ENCODE results near the gene APH1B. TPM values are rescaled to one million over a fixed set of nuclear protein-coding genes. Genes with fewer than 3 reads are reported as not detected.

The APH1B gene
- total and polyA plus RNA-seq, 8 donors, result 24.0 to 32.2 (median 29.4) TPM

- ATAC-seq (peak; percentile 38), DNase-seq (no peak)
- H3K27me3 ChIP-seq, result no peaks in the 10 kb centered on the region
- intact Hi-C loops (cut with DNase I), result no loop called here
- H3K9me3 ChIP-seq, result no peaks in the 10 kb centered on the region
- H3K27ac ChIP-seq, result peak overlapping the region in 1 of 2 donors; percentile 49
- H3K36me3 ChIP-seq, result peaks cover 0 to 74% of the 10 kb centered on the region in 2 donors
- H3K4me3 ChIP-seq, result no peak overlapping the region
- no peak for TF ChIP-seq CTCF (IDR thresholded peaks at IDR 0.05)
- peaks cover 0 to 7% of the 10 kb centered on the region in 2 donors for H3K4me1 ChIP-seq
Measured at GRCh38 chr15:63256433-63257274, 20.8 kb upstream of the APH1B start.

DNA sequence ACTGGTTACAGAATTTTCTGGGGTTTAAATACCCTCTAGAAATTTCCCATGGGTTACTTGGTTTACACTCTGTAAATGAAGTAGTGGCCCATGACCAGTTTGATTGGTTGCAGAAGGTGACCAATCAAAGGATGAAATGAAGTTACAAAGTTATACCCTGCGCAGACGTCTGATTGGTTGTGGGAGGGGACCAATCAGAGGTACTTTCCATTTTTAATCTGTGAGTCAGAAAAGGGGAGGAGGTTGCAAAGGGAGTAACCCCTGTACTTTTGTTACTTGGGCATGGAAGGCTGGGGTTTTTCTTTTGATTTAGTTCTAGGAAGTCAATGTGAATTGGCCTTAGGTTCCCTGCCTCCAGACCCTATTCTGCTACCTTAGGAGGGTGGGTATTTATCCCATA lies 18.7 kb upstream of the APH1B start:
- no peak for DNase-seq
- Histone ChIP-seq H3K4me3 (no peak overlapping the region), H3K27ac (no peak overlapping the region), H3K36me3 (peaks cover 0 to 81% of the 10 kb centered on the region in 2 donors), H3K9me3 (no peaks in the 10 kb centered on the region), H3K4me1 (peaks cover 0 to 7% of the 10 kb centered on the region in 2 donors), H3K27me3 (no peaks in the 10 kb centered on the region)
- no peak for ATAC-seq
- intact Hi-C loops (cut with DNase I), result no loop called here
- TF ChIP-seq CTCF (IDR thresholded peaks at IDR 0.05), result no peak

GRCh38 chr15:63260791-63261190 lies 16.6 kb upstream of the APH1B start:
- peaks cover 0 to 7% of the 10 kb centered on the region in 2 donors for H3K4me1 ChIP-seq
- H3K27me3 ChIP-seq, result no peaks in the 10 kb centered on the region
- H3K27ac ChIP-seq, result no peak overlapping the region
- H3K4me3 ChIP-seq, result no peak overlapping the region
- ATAC-seq, result no peak
- peaks cover 0 to 94% of the 10 kb centered on the region in 2 donors for H3K36me3 ChIP-seq
- H3K9me3 ChIP-seq, result no peaks in the 10 kb centered on the region
- TF ChIP-seq CTCF (IDR thresholded peaks at IDR 0.05), result no peak
- intact Hi-C loops (cut with DNase I), result no loop called here
- no peak for DNase-seq

GRCh38 chr15:63261311-63261710 lies 16.1 kb upstream of the APH1B start:
- DNase-seq (no peak), ATAC-seq (no peak)
- H3K27ac ChIP-seq, result no peak overlapping the region
- peaks cover 0 to 6% of the 10 kb centered on the region in 2 donors for H3K4me1 ChIP-seq
- intact Hi-C loops (cut with DNase I), result no loop called here
- no peaks in the 10 kb centered on the region for H3K9me3 ChIP-seq
- H3K4me3 ChIP-seq, result no peak overlapping the region
- peaks cover 0 to 96% of the 10 kb centered on the region in 2 donors for H3K36me3 ChIP-seq
- TF ChIP-seq CTCF (IDR thresholded peaks at IDR 0.05), result no peak
- H3K27me3 ChIP-seq, result no peaks in the 10 kb centered on the region

DNA sequence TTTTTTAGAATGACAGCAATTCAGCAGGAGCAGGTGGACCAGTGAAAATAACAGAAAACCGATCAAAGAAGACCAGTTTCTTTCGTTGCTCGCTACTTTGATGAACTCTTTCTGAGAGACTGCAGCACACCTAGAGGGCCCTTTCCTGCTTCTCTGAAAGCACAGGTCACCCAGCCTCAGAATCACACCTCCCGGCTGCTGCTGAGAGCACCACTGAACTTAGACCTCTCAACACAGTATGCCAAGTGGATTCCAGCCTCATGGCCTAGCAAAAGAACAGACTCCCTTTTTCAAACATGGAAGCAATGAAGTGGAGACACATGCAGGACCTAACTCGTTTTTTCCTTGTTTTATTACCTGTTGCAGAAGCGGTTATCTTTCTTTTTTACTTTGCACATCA lies 13.9 kb upstream of the APH1B start:
- Histone ChIP-seq H3K9me3 (no peaks in the 10 kb centered on the region), H3K27me3 (no peaks in the 10 kb centered on the region), H3K36me3 (peaks cover 0 to 84% of the 10 kb centered on the region in 2 donors), H3K4me1 (no peaks in the 10 kb centered on the region), H3K27ac (no peak overlapping the region), H3K4me3 (no peak overlapping the region)
- ATAC-seq, result no peak
- DNase-seq, result no peak
- intact Hi-C loops (cut with DNase I), result no loop called here
- no peak for TF ChIP-seq CTCF (IDR thresholded peaks at IDR 0.05)

Data from left lung (tissue), 10 donors.